HEK293T (cell line): ENCODE results near the gene EXOC7.

Source experiments
- CTCF ChIA-PET: fragments of 350-600 bp; formaldehyde crosslinking; extraction: SDS; loops from one replicate; lab custom pipeline; 2021; ENCODE audit warnings: antibody characterized with exemption, inconsistent platforms; lab: Yijun Ruan, JAX
- POLR2A ChIA-PET: fragments of 350-600 bp; formaldehyde crosslinking; extraction: SDS; loops from one replicate; lab custom pipeline; 2020; ENCODE audit warnings: antibody characterized with exemption, inconsistent platforms; lab: Yijun Ruan, JAX
- DNase-seq: peaks from one replicate; pipeline ENCODE4 v3.0.0; 2012; ENCODE audit warnings: mixed read lengths; ENCODE audit errors: extremely low spot score
- ARNT ChIP-seq: fragments of 450-650 bp; IDR thresholded peaks from 2 replicates; pipeline ENCODE4 v1.6.1; 2017; ENCODE audit warnings: mild to moderate bottlenecking
- BHLHE40 ChIP-seq: fragments of 450-650 bp; IDR thresholded peaks from 2 replicates; pipeline ENCODE4 v1.6.1; 2016; ENCODE audit warnings: mild to moderate bottlenecking, moderate library complexity, borderline replicate concordance
- CTBP1 ChIP-seq: fragments of 450-650 bp; IDR thresholded peaks from 2 replicates; pipeline ENCODE4 v1.6.1; 2016; ENCODE audit warnings: borderline replicate concordance
- ELF4 ChIP-seq: fragments of 450-650 bp; IDR thresholded peaks from 2 replicates; pipeline ENCODE4 v1.6.1; 2017; ENCODE audit warnings: antibody characterized with exemption
- FOXA1 ChIP-seq: fragments of 450-650 bp; IDR thresholded peaks from 2 replicates; pipeline ENCODE4 v1.6.1; 2016; ENCODE audit warnings: mild to moderate bottlenecking
- FOXK2 ChIP-seq: fragments of 450-650 bp; IDR thresholded peaks from 2 replicates; pipeline ENCODE4 v1.6.1; 2016; ENCODE audit warnings: mild to moderate bottlenecking
- FOXM1 ChIP-seq: fragments of 450-650 bp; IDR thresholded peaks from 2 replicates; pipeline ENCODE4 v1.6.1; 2017; ENCODE audit warnings: mild to moderate bottlenecking, borderline replicate concordance
- HDGF ChIP-seq: fragments of 450-650 bp; IDR thresholded peaks from 2 replicates; pipeline ENCODE4 v1.6.1; 2017; ENCODE audit warnings: antibody characterized with exemption, borderline replicate concordance
- L3MBTL2 ChIP-seq: fragments of 450-650 bp; conservative IDR thresholded peaks from 2 replicates; pipeline ENCODE4 v1.6.1; 2016; ENCODE audit warnings: mild to moderate bottlenecking
- LEF1 ChIP-seq: fragments of 450-650 bp; IDR thresholded peaks from 2 replicates; pipeline ENCODE4 v1.6.1; 2017; ENCODE audit warnings: mild to moderate bottlenecking, borderline replicate concordance
- NFRKB ChIP-seq: fragments of 450-650 bp; IDR thresholded peaks from 2 replicates; pipeline ENCODE4 v1.6.1; 2016; ENCODE audit warnings: mild to moderate bottlenecking, moderate library complexity
- PKNOX1 ChIP-seq: fragments of 450-650 bp; IDR thresholded peaks from 2 replicates; pipeline ENCODE4 v1.6.1; 2016
- SP1 ChIP-seq: fragments of 450-650 bp; IDR thresholded peaks from 2 replicates; pipeline ENCODE4 v1.6.1; 2017
- SUZ12 ChIP-seq: fragments of 450-650 bp; IDR thresholded peaks from 2 replicates; pipeline ENCODE4 v1.6.1; 2016; ENCODE audit warnings: mild to moderate bottlenecking
- TARDBP ChIP-seq: fragments of 450-650 bp; IDR thresholded peaks from 2 replicates; pipeline ENCODE4 v1.6.1; 2016
- ZNF384 ChIP-seq: fragments of 450-650 bp; IDR thresholded peaks from 2 replicates; pipeline ENCODE4 v1.6.1; 2016

Gene EXOC7

GRCh38 chr17:76124582-76125390, 21.2 kb upstream of the EXOC7 start:
- CTCF ChIA-PET = interaction anchor here (0.6 to 2.9 kb wide), 11 partner anchors 10 to 274 kb away, joined by 3 to 26 read pairs (median 4); partner anchors contain the start of gene FOXJ1
- TF ChIP-seq BHLHE40 = no peak
- no peak for TF ChIP-seq TARDBP
- TF ChIP-seq ARNT = no peak
- TF ChIP-seq PKNOX1 = no peak
- TF ChIP-seq HDGF = no peak
- no peak for TF ChIP-seq SUZ12
- no peak for TF ChIP-seq FOXM1
- no peak for TF ChIP-seq L3MBTL2
- no peak for TF ChIP-seq CTBP1
- no peak for TF ChIP-seq ZNF384
- no peak for TF ChIP-seq LEF1
- peak; percentile 61 for DNase-seq
- POLR2A ChIA-PET = interaction anchor here (1.4 kb wide), 1 partner anchor 138 kb away, joined by 4 read pairs; no protein-coding TSS in a partner anchor

- CTCF ChIA-PET = interaction anchor here (0.9 to 1.6 kb wide), 7 partner anchors 18 to 160 kb away, joined by 3 to 13 read pairs (median 5); partner anchors contain the start of gene FOXJ1
- no peak for DNase-seq
- TF ChIP-seq FOXM1 = no peak
- no peak for TF ChIP-seq CTBP1
- no peak for TF ChIP-seq SUZ12
- no peak for TF ChIP-seq NFRKB
- TF ChIP-seq FOXK2 = no peak
- TF ChIP-seq PKNOX1 = no peak
- POLR2A ChIA-PET = interaction anchor here (1.1 to 1.4 kb wide), 2 partner anchors 9 to 139 kb away, joined by 4 read pairs; no protein-coding TSS in a partner anchor
Observed at GRCh38 chr17:76123749-76124581, 20.4 kb upstream of the EXOC7 start.

GRCh38 chr17:76123191-76123499, 19.6 kb upstream of the EXOC7 start:
- CTCF ChIA-PET = interaction anchor here (0.9 to 1.6 kb wide), 4 partner anchors 19 to 157 kb away, joined by 5 to 13 read pairs (median 6); partner anchors contain the start of gene FOXJ1
- no peak for DNase-seq
- POLR2A ChIA-PET = interaction anchor here (1.1 to 1.4 kb wide), 2 partner anchors 10 to 140 kb away, joined by 4 read pairs; no protein-coding TSS in a partner anchor
- no peak for TF ChIP-seq ARNT
- no peak for TF ChIP-seq HDGF
- no peak for TF ChIP-seq LEF1
- no peak for TF ChIP-seq PKNOX1
- TF ChIP-seq ZNF384 = no peak
- no peak for TF ChIP-seq FOXK2
- no peak for TF ChIP-seq ELF4
- TF ChIP-seq FOXA1 = no peak
- no peak for TF ChIP-seq L3MBTL2
- no peak for TF ChIP-seq SUZ12
- no peak for TF ChIP-seq FOXM1
- no peak for TF ChIP-seq SP1
- TF ChIP-seq TARDBP = no peak
- TF ChIP-seq BHLHE40 = no peak
- TF ChIP-seq CTBP1 = no peak
- TF ChIP-seq NFRKB = no peak

- no peak for DNase-seq
- ChIA-PET POLR2A (no interaction called here), CTCF (interaction anchor here (0.6 to 2.0 kb wide), 4 partner anchors 12 to 156 kb away, joined by 6 to 17 read pairs (median 10); partner anchors contain the start of gene FOXJ1)
- no peak for TF ChIP-seq ELF4
- no peak for TF ChIP-seq L3MBTL2
- TF ChIP-seq SUZ12 = no peak
- TF ChIP-seq FOXK2 = no peak
- no peak for TF ChIP-seq CTBP1
- TF ChIP-seq SP1 = no peak
- no peak for TF ChIP-seq HDGF
- no peak for TF ChIP-seq LEF1
Observed at GRCh38 chr17:76122431-76123190, 19.0 kb upstream of the EXOC7 start.

- CTCF ChIA-PET = interaction anchor here (0.6 to 2.0 kb wide), 11 partner anchors 12 to 275 kb away, joined by 3 to 17 read pairs (median 4); partner anchors contain the start of gene FOXJ1
- POLR2A ChIA-PET = interaction anchor here (1.0 kb wide), 1 partner anchor 157 kb away, joined by 3 read pairs; no protein-coding TSS in a partner anchor
- TF ChIP-seq FOXK2 (no peak), SUZ12 (no peak), BHLHE40 (no peak), L3MBTL2 (no peak), CTBP1 (no peak), ZNF384 (no peak), HDGF (0 out of 2 replicates have a peak, but pooled peaks have one; percentile 7), TARDBP (no peak), FOXM1 (peak; percentile 52; the same call in 1 of the 2 replicates)
- no peak for DNase-seq
Observed at GRCh38 chr17:76121932-76122430, 18.4 kb upstream of the EXOC7 start.
